GM11168 (cell line): Measurements from ENCODE around the gene RING1.

Source experiments
- in situ Hi-C: fragments of 300-500 bp; cut with MboI; formaldehyde crosslinking; loops from one replicate; pipeline ENCODE4 v1.12.0; 2022; ENCODE audit warnings: low sequenced_read_pairs; ENCODE audit not compliant: unreplicated experiment

The RING1 gene

DNA sequence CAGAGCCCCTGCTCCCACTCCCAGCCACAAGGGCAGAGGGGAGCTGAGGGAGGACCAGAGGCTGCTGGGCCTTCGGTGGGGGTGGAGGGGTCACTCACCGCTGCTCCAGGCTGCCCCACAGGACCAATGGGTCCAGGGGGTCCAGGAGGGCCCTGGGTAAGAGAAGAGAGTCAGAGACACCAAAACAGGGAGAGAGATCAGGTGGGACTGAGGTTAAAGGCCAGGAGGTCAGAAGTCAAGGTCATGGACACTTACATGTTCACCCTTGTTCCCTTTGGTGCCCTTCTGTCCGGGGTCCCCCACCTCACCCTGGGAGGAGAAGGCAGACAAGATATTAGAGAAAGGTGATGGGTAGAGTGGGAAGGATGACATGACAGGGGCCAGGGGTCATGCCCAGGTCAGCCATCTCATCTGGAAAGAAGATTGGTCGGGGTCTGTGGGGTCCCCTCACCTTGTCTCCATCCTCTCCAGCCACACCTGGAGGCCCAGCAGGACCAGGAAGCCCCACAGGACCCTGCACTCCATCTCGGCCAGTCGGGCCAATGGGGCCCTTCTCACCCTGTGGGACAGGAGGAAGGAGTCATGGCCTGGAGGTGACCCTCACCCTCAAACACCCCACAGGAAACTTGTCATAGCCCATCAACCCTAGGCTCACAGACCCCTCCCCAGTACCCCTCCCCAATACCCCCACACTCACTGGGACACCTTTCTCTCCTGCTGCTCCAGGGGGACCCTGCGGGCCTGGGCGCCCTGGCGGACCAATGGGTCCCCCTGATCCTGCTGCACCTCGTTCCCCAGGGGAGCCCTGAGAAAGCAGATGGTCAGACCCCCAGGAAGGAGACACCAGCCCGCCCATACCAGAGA lies 37.1 kb upstream of the RING1 start:
- in situ Hi-C loops: no loop called here

DNA sequence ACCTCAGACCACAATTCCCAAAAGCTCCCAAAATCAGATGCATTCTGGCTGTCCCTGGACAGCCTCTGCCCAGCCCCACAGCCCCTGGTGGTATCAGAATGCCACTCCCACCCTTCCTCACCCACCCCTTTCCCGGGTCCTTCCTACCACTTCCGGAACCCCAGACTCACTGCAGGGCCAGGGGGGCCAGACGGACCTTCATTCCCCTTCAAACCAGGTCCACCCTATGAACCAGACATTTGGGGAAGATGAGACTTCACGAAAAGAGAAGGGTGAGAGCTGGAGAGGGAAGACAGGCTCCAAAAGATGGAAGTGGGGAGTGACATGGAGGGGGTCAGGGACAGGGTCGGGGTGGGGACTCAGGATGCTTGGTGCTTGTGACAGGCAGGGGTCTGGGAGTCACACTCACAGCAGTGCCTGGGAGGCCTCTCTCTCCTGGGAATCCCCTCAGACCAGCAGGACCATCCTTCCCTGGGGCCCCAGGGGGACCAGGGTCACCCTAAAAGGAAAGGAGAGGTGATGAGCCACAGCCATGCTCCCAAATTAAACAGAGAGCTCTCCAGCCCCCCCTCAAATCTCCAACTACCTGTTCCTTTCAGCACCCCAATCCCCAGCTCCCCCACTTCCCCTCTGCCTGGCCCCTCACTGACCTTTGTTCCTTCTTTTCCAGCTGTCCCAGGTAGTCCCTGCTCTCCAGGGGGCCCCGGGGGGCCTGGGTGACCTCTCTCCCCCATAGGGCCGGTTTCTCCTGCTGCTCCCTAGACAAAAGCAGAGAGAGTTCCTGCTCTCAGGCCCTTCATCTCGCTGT lies 36.2 kb upstream of the RING1 start:
- in situ Hi-C loops: no loop called here

GRCh38 chr6:33172688-33173534 lies 35.4 kb upstream of the RING1 start:
- in situ Hi-C loops: no loop called here

GRCh38 chr6:33173535-33174180 lies 34.6 kb upstream of the RING1 start:
- in situ Hi-C loops: no loop called here

GRCh38 chr6:33174784-33175183 lies 33.5 kb upstream of the RING1 start:
- in situ Hi-C loops: no loop called here

- in situ Hi-C loops: no loop called here
Measured at GRCh38 chr6:33175436-33176069, 32.7 kb upstream of the RING1 start.

GRCh38 chr6:33176906-33177305 lies 31.4 kb upstream of the RING1 start:
- in situ Hi-C loops: no loop called here

DNA sequence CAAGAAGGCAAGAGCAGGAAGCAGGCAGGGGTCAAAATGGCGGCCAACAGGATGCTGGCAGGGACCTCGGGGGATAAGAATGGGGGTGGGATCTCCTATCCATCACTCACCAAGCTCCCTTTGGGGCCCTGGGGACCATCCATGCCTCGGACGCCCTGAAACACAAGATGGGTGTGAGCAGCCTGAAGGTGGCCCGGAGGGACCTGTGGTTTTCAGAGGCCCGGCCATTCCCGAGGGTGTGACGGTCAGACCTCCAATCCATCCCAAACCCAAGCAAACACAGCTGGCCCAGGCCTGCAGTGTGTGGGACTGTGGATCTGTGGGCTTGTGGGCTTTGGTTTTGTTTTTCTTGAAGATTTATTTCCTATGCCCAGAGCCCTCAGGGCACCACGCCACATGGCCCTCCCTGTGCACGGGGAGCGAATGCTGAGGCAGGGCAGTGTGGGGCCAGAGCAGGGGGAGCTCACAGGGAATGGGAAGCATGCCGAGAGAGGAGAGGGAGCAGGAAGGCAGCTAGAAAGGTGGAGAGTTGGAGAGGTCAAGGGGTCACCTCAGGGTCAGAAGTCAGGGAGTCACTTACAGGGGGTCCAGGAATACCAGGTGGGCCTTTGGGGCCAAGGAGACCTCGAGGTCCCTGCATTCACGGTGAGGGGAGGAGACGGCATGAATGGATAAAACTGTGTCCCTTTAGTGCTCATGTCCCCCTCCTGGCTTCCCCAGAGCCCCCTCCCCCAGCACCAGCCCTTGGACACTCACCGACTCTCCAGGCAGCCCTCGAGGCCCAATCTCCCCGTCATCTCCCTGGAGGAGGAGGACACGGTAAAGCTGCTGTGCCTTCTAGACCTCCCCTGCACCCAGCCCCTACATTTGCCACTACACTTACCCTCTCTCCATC lies 30.5 kb upstream of the RING1 start:
- in situ Hi-C loops: no loop called here

- in situ Hi-C loops: no loop called here
Measured at GRCh38 chr6:33178755-33179475, 29.4 kb upstream of the RING1 start.

DNA sequence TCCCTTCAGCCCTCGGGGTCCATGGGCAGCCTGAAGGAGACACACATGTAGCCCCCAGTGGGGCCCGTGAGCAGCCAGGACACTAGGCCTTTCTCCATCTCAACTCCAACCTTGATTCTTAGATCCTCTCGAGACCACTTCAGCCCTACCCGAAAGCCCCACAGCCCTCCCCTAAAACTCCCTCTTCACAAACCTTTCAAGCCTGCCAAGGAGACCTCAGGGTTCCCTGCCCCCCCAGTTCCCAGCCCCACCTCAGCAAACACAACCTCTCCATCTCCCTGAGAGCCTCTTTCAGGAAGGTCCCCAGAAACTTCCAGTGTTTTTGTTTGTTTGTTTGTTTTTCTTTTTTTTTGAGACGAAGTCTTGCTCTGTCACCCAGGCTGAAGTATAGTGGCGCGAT lies 27.2 kb upstream of the RING1 start:
- in situ Hi-C loops: no loop called here

DNA sequence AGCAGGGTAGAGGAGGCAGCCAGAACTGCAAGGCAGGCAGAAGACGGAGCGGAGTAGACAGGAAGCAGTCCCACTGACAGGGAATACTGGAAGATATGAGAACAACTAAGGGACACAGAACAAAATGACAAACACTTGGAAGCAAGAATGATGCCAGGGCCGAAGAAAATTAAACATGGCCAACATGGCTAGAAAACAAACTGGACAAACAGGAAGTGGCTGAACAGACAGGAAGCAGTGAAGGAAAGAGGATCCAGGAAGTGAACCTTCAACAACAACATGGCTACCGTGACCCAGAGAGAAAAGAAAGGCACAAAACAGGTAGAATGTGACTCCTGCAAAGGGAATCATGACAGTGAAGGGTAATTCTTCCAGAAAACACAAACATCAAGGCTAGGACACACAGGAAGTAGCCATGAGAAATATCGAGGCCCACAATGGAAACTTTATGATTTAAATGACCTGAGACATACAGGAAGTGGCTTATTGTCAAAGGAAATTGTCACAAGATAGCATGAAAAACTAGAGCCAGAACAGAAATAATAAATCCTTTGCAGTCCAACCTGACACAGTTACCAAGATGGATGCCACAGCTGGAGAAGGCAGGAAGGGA lies 25.1 kb upstream of the RING1 start:
- in situ Hi-C loops: no loop called here

DNA sequence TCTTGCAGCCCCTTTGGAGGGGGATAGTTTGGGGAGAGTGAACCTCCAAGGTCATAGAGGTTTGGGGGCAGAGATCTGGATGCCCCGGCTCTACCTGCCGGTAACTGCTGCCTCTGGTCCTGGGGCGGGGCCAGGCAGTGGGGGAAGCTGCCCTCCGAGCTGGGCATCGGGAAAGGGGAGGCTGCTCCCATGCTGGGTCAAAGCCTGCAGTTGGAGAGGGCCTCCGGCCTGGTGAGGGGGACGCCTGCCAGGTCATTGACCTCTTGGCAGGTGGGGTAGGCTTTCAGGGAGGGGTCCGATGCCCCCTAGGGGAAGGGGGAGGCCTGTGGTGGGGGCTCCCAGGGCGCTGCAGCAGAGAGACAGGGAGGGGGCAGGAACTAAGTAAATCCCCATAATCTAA lies 23.1 kb upstream of the RING1 start:
- in situ Hi-C loops: no loop called here

DNA sequence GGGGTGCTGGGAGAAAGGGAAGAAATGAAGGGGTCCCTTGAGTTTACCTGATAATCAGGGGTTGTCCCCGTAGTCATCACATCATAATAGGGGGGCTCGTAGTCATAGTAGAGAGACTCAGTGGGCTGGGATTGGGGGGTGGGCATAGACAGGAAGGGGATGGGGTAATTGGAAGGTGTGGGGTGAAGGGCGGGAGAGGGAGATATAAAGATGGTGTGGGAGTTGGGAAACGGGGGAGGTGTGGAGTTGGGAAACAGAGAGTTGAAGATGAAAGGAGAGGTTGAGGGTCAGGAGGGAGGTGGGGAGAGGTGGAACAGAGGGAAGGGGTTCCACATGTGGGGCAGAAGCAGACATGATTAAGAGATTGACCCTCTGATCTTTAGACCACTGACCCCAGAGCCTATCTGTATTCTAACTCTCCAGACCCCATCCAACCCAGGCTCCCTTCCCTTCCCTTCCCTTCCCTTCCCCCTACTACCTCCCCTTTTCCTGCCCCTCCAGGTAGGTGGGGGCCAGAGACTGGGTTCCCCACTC lies 22.6 kb upstream of the RING1 start:
- in situ Hi-C loops: no loop called here

DNA sequence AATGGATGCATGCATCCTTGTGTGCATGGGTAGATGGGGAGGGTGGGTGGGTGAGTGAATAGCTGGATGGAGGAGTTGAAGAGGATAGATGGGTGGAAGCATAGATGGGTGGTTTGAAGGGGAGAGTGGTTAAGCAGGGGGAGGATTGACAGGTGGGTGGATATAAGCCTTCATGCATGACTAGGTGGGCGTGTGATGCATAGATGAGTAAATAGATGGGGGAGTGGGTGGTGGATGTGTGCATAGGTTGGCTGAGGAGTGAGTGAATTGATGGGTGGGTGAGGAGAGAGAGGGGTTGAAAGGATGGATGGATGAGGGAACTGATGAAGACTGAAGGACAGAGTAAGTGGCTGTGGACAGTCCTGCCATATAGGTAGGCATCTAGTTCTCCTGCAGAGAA lies 20.5 kb upstream of the RING1 start:
- in situ Hi-C loops: no loop called here

- in situ Hi-C loops: no loop called here
Measured at GRCh38 chr6:33189164-33189563, 19.1 kb upstream of the RING1 start.

- in situ Hi-C loops: no loop called here
Measured at GRCh38 chr6:33189625-33190448, 18.5 kb upstream of the RING1 start.
